Measurements from ENCODE around the gene SNX33.

SNX33 gene

DNA sequence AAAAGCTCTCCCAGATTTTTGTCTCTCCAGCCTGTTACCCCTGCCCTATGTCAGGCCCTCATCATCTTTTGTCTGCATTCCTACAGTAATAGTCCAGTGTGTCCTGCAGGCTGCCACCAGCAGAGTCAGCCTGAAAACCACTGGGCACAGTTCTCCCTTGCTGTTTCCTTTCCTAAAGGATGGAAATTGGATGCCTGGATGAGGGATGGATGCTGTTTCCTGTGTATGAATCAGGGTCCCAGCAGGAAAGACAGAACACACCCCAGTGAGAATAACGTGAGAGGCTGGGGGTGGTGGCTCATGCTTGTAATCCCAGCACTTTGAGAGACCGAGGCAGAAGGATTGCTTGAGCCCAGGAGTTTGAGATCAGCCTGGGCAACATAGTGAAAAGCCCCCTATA is 3.3 kb upstream of the SNX33 start:
- no peak for DNase-seq

DNA sequence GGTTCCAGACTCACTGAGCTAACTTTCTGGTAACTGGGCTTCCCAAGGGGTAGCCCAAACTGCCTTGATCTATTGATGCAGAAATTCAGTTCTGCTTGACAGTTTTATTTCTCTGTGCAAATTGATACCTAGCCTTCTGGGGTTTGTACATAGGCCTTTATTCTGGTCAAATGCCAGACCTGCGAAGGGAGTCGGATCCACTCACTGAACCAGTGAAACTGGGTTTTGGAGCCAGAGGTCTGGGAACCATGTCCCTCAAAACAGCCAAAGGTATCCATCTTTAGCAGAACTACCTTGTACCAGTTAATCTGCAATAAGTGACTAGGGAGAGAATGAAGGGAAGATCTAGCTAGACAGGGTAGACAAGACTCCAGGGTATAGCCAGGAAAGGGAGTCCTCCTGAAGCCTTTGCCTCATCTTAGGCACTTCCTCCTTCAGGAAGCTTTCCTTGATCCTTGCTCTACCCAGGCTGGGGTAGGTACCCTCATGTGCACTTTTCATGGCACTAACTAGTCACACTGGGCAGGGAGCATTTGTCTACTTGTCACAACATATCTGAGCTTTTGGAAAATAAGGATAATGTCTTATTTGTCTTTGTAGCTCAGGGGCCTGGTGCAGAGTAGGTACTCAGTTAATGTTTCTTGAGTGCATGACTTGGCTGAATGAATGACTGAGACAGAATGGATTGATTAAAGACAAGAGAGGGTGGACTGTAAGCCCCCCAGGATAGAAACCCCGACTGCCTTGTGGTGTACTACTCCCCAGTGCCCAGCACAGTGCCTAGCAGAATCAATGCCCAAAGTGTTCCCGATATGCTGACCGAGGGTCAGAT is 1.4 kb upstream of the SNX33 start:
- no peak for DNase-seq

DNA sequence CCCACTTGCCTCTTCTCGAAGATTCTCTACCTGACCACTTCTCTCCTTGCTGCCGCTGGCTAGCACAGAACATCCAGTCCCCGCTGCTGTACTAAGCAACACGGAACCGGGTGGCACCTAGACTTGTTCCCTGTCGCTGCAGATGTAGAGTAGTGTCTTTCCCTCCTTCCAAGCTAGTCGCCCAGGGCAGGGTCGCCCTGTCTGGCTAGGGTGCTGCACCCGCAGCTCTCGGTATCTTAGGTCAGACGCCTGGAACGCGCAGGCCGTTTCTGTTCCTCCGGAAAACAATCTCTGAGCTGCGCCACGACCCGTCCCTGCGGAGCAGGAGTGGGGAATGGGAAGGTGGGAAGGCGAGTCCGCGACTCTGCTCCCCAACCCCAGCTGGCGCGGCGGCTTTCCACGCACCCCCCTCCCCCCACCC is 758 bp upstream of the SNX33 start:
- no peak for DNase-seq

DNA sequence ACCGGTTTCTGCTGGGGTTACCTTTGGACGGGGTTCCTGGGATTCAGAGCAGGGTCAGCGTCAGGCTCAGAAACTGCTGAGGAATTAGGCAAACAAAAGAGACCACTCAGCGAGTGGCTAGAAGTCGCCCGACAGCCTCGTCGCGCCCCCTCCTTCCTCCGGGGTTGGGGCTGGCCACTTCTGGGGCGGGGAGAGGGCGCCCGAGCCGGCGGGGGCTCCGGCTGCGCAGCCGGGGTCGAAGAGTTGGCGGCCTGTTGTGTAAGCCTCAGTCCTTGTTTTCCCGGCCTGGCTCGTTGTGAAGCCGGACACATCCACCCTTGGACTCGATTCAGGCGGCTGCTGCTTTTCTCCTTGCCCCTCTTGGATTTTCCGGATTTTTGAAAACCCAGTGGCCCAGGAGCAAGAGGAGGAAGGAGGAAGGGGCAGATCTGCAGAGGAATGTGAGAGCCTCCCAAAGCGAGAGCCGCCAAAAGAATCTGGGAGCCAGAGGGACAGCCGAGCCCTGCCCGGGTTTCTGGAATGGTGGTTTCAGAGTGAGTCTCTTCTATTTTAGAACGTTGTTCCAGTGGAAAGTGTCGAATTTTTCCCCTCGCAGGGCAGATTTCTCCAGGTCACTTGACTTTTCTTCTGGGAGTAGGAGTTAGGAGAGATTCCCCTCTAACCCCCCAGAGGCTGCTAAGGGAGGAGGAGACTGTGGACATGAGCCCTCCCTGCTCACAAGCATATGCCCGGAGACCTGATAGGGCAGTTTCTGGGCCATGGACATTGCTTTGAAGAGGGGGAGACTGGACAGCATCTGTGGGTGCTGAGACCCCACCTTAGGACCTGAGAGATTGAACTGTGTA is 666 bp downstream of the SNX33 start:
- DNase-seq: no peak

DNA sequence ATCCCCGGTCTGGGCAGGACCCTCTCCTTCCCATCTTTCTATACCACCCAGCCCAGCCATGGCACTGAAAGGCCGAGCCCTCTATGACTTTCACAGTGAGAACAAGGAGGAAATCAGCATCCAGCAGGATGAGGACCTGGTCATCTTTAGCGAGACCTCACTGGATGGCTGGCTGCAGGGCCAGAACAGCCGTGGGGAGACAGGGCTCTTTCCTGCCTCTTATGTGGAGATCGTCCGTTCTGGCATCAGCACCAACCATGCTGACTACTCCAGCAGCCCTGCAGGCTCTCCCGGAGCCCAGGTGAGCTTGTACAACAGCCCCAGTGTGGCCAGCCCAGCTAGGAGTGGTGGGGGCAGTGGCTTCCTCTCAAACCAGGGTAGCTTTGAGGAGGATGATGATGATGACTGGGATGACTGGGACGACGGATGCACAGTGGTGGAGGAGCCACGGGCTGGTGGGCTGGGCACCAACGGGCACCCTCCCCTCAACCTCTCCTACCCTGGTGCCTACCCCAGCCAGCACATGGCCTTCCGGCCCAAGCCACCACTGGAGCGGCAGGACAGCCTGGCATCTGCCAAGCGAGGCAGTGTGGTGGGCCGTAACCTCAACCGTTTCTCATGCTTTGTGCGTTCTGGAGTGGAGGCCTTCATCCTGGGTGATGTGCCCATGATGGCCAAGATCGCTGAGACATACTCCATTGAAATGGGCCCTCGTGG is 1.5 kb downstream of the SNX33 start:
- DNase-seq: no peak

DNA sequence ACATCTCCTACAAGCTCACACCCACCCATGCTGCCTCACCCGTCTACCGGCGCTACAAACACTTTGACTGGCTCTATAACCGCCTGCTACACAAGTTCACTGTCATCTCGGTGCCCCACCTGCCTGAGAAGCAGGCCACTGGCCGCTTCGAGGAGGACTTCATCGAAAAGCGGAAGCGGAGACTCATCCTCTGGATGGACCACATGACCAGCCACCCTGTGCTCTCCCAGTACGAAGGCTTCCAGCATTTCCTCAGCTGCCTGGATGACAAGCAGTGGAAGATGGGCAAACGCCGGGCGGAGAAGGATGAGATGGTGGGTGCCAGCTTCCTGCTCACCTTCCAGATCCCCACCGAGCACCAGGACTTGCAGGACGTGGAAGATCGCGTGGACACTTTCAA is 2.1 kb downstream of the SNX33 start:
- no peak for DNase-seq

DNA sequence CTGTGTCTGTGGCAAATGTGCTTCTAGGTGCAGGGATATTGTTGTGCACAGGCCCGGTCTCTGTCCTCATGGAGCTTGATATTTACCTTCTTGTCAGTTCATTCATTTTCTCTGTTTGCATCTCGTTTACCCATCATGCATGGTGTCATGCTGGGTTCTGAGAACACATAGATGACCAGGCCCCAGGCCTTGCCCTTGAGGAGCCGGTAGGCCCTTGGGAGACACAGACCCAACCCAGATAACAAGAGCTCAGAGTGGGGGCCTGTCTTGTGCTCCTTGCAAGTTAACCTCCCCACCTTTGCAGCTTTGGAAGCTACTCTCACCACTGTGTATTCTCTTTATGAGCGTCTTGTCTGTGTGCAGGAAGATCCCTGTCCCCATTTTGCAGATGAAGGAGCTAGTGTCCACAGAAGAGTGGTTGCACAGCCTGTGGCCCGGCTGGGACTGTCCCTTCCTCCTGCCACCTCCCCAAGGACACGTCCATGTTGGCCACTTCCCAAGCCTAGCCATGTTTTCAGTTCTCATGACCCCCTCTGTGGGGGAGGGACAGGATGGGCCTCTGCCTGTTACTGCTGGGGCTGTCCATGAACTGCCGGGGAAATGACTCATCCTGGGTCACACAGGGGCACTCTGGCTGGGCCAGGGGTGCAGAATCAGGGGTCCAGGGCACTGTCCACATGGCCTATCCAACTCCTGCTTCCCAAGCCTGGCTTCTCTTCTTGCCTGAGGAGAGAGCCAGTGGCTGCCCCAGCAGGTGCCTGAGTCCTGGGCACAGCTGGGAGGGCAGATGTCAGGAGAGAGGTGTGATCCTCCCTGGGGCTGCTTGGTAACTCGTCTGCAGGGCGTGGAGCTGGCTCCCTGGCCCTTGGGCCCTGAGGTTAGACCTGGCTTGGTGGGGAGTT is 3.4 kb downstream of the SNX33 start:
- DNase-seq: no peak

DNA sequence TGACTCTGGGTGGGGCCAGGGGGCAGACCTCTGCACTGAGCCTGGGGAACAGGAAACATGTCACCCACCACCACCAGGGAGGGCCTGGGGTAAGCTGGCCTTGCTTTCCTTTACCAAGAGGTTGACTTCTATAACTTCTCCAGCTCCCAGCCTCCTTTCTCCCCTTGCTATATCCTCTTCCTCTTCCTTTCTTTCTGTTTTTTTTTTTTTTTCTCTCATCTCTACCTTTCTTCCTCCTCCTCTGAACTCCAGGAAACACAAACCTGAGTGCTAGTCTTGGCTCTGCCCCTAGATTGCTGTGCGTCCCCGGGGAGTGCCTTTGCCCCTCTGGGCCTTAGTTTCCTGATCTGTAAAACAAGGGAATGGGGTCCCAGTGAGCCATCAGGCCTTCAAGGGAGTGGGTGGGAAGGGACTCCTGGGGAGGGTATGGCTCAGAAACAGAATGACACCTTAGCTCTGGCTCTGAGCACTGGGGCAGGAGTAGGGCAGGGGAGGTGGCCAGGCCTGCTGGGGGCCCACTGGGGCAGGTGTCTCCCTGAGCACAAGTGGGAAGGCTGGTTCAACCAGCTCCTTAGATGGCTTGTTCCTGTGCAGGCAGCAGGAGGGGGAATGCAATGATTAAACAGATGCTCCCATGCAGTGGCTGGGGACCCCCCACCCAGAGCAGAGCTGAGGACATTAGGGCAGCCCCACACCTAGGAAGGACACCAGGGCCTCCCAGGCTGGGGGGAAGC is 4.3 kb downstream of the SNX33 start:
- DNase-seq: no peak

DNA sequence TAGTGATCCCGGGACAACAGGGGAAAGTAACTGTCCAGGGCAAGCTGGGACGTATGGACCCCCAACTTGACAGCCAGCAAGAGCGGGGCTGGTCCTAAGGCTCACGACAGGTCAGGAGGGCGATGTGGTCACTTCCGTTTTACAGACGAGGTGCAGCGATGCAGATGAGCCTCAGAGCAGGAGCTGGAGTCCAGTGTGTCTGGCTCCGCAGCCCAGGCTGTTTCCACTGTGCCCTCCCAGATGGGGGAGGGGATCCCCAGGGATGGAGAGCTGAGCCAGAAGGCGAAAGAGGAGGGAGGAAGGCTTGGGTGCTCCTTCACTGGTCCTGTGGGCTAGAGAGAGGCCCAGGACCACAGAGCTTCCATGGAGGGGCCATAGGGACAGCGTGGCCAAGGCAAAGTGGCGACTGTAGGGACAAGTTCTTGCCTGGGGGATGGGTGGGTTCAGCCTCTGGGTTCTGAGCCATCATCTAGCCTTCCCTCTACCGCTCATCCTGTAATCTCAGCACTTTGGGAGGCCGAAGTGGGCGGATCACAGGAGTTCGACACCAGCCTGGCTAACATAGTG is 5.7 kb downstream of the SNX33 start:
- DNase-seq: no peak

DNA sequence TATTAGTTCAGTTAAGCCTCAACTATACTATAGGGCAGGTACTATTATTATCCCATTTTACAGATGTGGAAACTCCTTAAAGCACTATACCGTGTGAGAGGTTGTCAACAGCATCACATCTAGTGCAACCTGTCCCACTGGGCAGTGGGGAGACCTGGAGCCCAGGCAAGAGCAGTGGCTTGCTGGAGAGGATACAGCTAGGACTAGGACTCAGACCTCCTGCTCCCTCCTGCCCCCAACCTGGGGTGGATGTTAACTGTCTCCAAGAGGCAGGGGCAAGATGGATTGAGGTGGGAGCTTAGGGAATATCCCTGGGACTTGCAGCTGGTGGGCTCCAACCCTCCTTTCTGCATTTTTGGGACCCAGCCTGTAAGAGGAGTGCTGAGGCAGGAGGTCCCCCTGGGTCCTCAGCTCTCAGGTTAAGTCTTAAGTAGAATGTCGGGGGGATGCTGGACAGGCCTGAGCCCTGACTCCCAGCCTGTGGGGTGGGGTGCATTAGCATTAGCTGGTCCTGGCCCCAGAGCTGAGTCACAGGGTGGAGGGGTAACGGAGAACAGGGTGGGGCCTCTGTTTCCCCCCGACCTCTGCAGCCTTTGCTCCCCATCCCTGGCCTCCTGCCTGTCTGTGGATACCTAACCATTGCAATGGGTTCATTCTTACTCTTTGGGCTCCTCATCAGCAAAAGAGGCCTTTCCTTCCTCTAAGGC is 6.6 kb downstream of the SNX33 start:
- DNase-seq: no peak

DNA sequence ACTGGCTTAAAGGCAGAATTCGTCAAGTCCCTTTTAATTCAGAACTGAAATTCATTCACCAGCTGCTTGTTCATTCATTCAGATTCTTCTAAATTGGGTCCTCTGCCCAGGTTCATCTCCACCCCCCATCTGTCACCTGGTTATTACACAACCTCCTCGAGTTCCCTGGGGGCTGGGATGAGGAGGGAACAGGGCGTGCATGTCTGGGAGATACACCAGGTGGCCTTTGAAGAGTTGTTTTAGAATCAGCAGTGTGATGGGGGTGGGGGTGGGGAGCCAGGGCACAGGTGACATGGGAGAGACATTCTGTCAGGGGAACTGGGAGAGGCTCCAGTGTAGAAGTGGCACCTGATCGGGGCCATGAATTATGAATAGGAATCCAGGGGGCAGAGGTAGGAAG is 8.2 kb downstream of the SNX33 start:
- no peak for DNase-seq

DNA sequence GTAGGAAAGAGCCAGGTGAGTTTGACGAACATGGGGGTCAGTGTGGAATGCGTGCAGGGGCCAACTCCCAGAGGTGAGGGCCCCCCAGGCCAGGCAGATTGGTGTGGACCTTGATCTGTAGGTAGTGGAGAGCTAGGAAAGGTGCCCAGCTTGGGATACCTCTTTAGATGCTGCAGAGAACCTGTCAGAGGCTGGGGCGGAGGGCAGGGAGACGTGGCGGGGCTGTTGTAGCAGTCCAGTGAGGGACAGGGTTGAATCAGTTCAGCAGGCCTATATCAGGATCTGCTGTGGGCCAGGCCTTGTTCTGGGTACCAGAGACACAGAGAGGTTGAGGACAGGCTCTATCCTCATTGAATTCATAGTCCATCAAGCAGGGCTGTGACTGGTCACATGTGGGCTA is 8.6 kb downstream of the SNX33 start:
- no peak for DNase-seq

DNA sequence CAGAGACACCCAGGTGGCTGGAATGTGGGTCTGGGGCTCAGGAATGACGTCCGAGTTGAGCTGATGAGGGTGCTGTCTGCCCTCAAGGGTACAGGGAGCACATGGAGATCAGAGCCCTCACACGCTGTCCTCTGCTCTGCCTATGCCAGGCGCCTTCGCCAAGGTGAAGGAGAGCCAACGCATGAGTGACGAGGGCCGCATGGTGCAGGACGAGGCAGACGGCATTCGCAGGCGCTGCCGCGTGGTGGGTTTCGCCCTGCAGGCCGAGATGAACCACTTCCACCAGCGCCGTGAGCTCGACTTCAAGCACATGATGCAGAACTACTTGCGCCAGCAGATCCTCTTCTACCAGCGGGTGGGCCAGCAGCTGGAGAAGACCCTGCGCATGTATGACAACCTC is 9.1 kb downstream of the SNX33 start:
- no peak for DNase-seq

DNA sequence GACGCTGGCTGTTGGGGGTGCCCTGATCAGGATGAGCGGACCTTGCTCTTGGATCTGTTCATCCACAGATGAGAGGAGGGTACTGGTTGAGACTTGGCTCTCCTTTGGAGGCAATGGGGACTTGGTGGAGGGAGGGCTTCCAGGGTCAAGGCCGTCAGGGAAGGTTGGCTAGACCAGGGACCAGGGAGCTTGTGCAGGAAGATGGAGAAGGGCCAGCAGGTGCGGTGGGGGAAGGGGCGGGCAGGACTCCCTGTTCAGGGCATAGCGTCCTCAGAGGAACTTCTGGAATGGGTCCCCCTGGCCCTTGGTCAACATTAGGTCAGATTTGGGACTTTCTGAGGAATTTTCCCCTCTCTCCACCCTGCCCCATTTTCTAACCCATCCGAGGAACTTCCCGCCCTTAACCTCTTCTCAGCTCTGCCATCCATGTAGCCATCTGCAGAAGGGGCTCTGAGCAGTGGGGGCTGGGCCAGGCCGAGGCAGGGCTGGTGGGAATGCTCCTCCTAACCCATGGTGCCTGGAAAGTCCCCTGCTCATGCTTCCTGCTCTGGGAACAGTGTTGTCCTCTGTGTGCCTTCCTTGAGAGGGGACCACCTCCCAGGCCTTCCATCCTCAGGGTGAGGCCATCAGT is 11.5 kb downstream of the SNX33 start:
- DNase-seq: no peak

DNA sequence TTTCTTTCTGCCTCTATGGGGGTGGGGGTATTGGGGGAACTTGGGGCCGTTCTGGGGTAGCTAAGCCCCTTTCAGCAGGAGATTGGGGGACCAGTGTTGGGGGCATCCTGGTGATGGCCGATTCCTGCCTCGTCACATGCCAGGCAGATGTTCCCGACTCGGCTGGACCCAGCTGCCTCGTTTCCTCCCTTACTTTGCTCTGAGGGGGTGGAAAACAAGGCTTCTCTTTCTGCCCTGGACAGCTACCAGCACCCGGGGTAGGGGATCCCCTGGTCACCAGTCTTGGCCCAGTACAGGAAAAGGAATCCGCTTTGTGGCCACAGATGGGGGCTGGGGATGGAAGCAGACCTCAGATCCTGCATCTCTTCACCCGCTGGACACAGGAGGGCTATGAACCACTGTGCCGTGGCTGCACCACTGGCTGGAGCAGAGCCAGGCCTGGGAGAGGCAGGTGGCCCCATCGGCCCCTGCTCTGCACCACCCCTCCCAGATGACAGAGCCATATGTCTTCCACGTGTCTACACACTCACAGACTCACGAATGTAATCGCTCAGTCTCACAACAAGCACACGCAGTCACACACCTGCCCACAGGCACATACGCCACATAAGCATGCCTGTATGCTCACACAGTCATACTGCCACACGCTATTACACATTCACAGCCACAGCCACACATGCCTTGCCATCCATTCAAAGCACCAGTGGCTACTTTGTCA is 12.4 kb downstream of the SNX33 start:
- no peak for DNase-seq

DNA sequence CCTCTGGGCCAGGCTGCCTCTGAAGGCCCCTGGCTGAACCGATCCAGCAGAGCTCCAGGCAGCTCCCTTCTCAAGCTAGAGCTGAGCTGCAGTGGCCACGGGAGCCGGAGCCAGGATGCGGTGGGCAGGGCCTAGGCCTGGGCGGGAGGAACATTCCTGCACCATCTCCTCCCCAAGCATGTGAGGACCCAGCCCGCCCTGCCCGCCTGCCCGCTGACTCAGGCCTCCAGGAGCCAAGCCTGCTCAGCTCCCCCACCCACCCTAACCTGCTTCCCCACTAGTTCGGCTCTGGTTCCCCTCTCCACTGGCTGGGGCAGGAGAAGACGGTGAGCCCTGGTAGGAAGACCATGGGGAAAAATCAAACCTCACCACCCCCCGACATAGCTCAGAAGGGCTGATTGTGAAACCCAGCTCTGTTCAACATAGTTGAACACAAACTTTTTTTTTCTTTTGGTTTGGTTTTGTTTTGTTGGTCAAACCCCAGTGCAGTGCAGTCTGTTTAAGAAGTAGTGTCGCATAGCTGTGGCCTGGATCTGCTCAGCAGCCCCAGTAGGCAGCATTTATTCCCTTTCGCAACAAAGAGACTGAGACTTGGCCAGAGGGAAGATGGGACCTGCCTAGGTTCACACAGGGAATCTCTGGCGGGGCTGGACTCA is 13.5 kb downstream of the SNX33 start:
- no peak for DNase-seq

DNA sequence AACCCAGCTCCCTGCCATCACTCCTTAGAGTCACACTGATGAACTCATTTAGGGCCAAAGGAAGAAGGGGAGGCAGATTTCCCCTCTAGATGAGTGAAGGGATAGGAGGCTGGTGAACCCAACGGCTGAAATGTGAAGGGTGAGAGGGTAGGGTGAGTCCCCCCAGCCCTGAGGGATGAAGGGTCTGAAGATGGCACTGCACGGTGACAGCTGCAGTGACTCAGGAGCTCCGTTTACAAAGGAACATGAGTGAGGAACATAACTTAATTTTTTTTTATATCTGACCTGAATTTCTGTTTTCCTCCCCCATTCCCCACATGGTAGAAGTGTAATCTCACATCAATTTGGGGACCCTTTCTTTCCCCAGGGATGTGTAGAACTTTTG is 14.0 kb downstream of the SNX33 start:
- DNase-seq: no peak

DNA sequence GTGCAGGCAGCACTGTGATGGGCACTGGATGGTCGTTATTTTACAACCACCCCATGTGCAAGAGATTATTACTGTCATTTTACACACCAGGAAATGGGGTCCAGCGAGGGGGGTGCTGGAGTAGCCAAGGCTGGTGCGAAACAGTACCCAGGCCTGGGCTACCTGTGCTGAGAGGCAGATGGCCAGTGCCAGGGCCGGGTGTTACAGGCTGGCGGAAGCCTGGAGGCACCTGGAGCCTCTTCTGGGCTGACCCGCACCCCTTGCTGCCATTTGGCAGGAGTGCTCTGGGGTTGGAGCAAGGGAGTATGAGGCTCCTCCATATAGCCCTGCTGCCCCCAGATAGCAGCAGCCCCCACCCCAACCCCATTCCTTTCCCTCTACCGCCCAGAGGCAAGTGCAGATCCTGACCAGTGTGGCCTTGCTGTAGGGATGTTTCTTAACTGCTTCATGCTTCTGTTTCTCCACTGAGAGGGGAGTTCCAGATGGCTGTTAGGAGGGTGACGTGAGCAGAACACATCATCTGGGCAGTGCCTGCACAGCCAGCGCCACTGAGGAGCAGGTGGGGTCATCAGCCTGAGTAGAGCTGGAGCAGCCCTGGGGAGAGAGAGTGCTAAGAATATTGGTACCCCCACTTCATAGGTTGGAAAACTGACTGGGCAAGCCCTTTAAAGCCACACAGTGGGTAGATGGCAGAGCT is 15.3 kb downstream of the SNX33 start:
- no peak for DNase-seq

All from NCI-H1048 (cell line).